HL-60 (cell line): ENCODE data around the gene PRKACB.
A peak's percentile ranks its signal among the peaks of the same experiment; 100 is the strongest.

Experiments
- DNase-seq, 2 experiments: peaks; one replicate each; pipeline ENCODE4 v3.0.0-alpha.2; 2010 to 2020; ENCODE audit warnings: low read depth in 1 of 2, low spot score in 1 of 2
- H3K27ac ChIP-seq: fragments of 250-450 bp; sonication (Bioruptor Pico); replicated peaks from 2 replicates; pipeline ENCODE4 v1.5.1; 2020; ENCODE audit warnings: mild to moderate bottlenecking, moderate library complexity
- H3K27me3 ChIP-seq: fragments of 250-450 bp; sonication (Bioruptor Pico); 2 replicates; pipeline ENCODE4 v1.5.1; 2021; ENCODE audit warnings: mild to moderate bottlenecking, moderate library complexity; ENCODE audit not compliant: insufficient read depth, poor library complexity, severe bottlenecking
- H3K4me3 ChIP-seq: replicated peaks from 2 replicates; pipeline ENCODE4 v1.5.1; 2011; ENCODE audit warnings: mild to moderate bottlenecking, control low read depth, low read length; ENCODE audit not compliant: insufficient read depth
- GABPA ChIP-seq: IDR thresholded peaks from 2 replicates; pipeline ENCODE4 v1.6.1; 2012; ENCODE audit warnings: low read depth
- POLR2AphosphoS5 ChIP-seq: IDR thresholded peaks from 2 replicates; pipeline ENCODE4 v1.6.1; 2012; ENCODE audit warnings: low read depth
- REST ChIP-seq: IDR thresholded peaks from 2 replicates; pipeline ENCODE4 v1.6.1; 2012; ENCODE audit warnings: low read depth; ENCODE audit not compliant: insufficient replicate concordance
- SPI1 ChIP-seq: IDR thresholded peaks from 2 replicates; pipeline ENCODE4 v1.6.1; 2012; ENCODE audit warnings: low read depth, mild to moderate bottlenecking, borderline replicate concordance
- TF ChIP-seq, protein P1 (sequence below): IDR thresholded peaks from one replicate; pipeline ENCODE4 v1.5.1; 2011; ENCODE audit warnings: low read length, control low read depth, inconsistent platforms; ENCODE audit not compliant: insufficient read depth

PRKACB gene

DNA sequence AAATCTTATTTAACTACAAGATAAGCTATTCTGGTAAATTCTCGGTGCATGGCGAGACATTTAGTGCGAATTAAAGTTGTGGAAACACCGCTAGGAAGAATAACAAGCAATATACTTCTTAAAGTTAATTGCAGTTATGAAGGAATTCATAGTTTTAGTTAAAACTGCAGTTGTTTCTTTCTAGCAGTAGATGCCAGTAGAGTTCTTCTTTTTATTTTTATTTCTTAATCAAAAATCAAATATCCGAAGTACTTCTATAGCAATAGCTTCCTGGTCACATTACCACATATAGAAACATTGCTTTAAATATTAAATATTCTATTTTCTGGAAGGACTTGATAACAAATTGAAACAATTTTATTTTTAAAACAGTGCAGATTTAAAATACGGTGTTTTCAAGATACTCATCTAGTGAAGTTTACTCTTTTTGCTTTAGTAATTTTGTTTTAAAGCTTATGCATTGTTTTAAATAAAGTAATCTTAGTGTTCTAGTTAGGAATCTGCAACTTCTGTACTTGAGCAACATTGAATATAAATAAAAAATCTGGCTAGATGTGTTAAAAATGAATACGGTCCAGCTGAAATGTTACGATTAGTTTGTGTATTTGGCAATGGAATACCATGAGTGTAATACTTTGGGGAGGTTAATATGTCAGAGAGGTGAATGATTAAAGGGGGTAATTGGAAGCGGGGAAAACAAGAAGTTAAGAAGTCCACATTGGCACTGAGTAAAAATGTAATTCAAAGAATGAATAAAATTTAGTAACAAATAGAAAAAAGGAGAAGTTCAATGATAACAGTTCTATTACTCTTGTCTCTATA lies 2.7 kb upstream of the PRKACB start:
- DNase-seq: no peak

DNA sequence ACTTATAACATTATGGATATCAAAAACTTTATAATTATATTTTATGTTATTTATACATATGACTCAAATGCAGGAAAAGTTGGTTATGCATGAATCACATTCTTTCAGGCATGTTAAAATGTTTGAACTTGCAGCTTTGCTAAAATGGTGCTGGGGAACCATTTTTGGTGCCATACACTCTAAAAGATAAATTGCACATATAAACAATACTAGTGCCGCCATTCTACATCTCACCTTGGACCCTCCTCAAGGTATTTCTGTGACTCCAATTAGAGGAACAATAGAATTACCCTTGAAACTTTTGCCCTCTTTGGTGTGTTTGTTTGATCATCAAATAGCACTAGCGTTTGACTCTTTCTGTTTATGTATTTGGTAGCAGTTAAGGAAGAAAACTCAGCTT lies 997 bp downstream of the PRKACB start:
- DNase-seq: peak in 1 of 2 experiments; percentile 39
- TF ChIP-seq SPI1 (no peak), GABPA (no peak), REST (no peak), POLR2AphosphoS5 (no peak)
- TF ChIP-seq, protein P1, sequence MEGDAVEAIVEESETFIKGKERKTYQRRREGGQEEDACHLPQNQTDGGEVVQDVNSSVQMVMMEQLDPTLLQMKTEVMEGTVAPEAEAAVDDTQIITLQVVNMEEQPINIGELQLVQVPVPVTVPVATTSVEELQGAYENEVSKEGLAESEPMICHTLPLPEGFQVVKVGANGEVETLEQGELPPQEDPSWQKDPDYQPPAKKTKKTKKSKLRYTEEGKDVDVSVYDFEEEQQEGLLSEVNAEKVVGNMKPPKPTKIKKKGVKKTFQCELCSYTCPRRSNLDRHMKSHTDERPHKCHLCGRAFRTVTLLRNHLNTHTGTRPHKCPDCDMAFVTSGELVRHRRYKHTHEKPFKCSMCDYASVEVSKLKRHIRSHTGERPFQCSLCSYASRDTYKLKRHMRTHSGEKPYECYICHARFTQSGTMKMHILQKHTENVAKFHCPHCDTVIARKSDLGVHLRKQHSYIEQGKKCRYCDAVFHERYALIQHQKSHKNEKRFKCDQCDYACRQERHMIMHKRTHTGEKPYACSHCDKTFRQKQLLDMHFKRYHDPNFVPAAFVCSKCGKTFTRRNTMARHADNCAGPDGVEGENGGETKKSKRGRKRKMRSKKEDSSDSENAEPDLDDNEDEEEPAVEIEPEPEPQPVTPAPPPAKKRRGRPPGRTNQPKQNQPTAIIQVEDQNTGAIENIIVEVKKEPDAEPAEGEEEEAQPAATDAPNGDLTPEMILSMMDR: no peak
- Histone ChIP-seq H3K4me3 (peak overlapping the region; percentile 39), H3K27ac (peak overlapping the region; percentile 88), H3K27me3 (no peaks in the 10 kb centered on the region)

More for the DNA sequence above, 2.7 kb upstream of the PRKACB start:
- H3K27ac ChIP-seq: no peak overlapping the region
- no peak overlapping the region for H3K4me3 ChIP-seq
- TF ChIP-seq POLR2AphosphoS5 (no peak), REST (no peak), SPI1 (no peak), GABPA (no peak)
- TF ChIP-seq, protein P1: peak; percentile 39
- no peaks in the 10 kb centered on the region for H3K27me3 ChIP-seq

DNA sequence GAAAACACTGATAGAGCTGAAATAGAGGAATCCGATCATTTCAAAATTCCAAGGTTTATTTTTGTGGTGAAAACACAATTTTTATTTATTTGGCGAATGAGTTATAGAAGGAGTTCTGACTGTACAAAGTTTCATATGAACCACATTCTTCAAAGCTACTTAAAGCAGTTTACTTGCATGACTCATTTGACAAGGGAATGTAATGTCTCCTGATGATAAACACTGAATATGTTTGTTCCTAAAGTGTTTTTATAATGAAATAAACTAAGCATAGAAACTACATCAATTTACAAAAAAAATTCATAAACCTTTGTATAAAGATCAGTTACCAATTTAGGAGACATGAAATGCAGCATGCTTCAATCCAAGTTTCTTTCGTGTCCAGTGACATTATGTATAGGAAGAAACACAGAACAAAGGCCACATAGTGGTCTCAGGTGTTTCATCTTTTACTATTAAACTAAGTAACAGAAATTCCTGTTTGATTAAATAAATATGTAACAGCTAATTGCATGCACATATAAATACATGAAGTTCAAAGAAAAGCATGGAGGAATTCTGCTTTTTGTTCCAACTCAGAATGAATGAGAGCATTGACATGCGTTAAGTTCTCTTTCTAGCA lies 2.5 kb downstream of the PRKACB start:
- no peak for DNase-seq
- H3K4me3 ChIP-seq: peak overlapping the region; percentile 39; the same call in 1 of the 2 replicates
- no peaks in the 10 kb centered on the region for H3K27me3 ChIP-seq
- peak overlapping the region; percentile 88 for H3K27ac ChIP-seq
- TF ChIP-seq REST (no peak), POLR2AphosphoS5 (no peak), SPI1 (no peak), GABPA (no peak)
- TF ChIP-seq, protein P1: no peak
